Measurements from ENCODE around the gene DEFB114. TPM values are rescaled to one million over a fixed set of nuclear protein-coding genes. Genes with fewer than 3 reads are reported as not detected.

DEFB114 gene
- total RNA-seq, 1 donor from 2014 or later = not detected

DNA sequence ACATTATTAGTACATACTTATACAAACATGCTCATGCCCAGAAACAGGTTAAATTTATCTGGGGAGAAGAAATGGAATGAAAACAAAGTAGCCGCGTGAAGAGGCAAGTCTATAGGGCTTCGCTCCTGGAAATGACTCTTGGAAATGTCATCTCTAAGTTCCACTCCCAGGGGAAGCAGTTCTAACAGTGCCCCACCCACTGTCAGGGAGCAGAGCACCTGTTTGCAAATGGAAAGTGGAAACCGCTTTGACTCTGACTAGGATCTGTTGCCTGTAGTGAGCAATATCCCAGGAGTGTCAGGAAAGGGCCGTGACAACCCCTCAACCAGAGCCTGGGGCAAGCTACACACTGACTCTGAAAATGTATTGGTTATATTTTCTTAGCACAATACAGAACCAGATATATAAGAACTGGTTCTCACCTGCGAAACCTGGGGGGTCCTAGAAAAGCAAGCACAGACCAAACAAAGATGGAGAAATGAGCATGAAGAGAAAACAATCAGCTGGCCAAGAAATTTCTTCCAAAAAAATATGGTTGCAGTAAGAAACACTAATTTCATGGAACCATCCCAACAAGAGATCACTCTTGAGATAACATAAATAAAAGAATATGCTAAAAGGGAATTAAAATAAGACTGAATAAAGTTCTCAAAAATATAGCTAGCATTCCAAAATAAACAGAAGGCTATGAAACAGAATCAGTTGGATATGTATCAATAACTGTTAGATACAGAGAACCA lies 50.2 kb downstream of the DEFB114 start:
- Mint-ChIP-seq H3K9me3 (no peaks in the 10 kb centered on the region), H3K4me1 (ENCODE audit: unreplicated experiment) (peaks cover 4% of the 10 kb centered on the region), H3K27ac (no peak overlapping the region), H3K4me3 (no peak overlapping the region), H3K27me3 (no peaks in the 10 kb centered on the region), H3K36me3 (no peaks in the 10 kb centered on the region)
- no peak for DNase-seq (ENCODE audit: extremely low spot score, unreplicated experiment)
- no peak for TF ChIP-seq CTCF (conservative IDR thresholded peaks at IDR 0.05)

DNA sequence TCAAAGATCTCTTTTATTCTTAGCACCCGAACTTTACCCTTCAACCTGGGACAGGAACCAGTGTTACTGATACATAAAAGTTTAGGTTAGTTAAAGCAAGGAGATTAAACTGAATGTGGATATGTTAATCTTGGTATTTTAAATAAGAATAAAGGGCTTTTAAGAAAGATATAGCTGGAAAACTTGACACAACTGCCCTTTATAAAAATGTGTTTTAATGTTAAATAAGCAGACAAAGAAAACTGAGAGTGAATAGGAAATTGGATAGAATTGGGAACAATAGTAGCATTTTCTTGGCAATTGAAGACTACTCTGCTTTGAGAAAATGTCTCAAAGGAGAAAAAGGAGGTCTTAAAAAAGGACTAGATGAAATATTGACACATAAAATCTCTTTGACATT lies 51.8 kb downstream of the DEFB114 start:
- H3K36me3 Mint-ChIP-seq = no peaks in the 10 kb centered on the region
- no peak for TF ChIP-seq CTCF (conservative IDR thresholded peaks at IDR 0.05)
- no peaks in the 10 kb centered on the region for H3K27me3 Mint-ChIP-seq
- H3K4me3 Mint-ChIP-seq = no peak overlapping the region
- no peak overlapping the region for H3K27ac Mint-ChIP-seq
- H3K4me1 Mint-ChIP-seq (ENCODE audit: unreplicated experiment) = peaks cover 4% of the 10 kb centered on the region
- H3K9me3 Mint-ChIP-seq = no peaks in the 10 kb centered on the region
- no peak for DNase-seq (ENCODE audit: extremely low spot score, unreplicated experiment)

DNA sequence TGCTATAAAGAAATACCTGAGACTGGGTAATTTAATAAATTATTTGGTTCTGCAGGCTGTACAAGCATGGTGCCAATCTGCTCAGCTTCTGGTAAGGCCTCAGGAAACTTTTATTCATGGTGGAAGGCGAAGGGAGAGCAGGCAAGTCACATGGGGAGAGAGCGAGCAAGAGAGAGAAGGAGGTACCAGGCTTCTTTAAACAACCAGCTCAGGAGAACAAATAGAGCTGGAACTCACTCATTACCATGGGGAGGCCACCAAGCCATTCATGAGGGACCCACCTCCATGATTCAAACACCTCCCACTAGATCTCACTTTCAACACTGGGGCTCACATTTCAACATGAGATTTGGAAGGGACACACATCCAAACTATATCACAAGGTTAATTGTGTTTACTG lies 52.7 kb downstream of the DEFB114 start:
- Mint-ChIP-seq H3K27ac (no peak overlapping the region), H3K4me1 (ENCODE audit: unreplicated experiment) (peaks cover 4% of the 10 kb centered on the region), H3K9me3 (no peaks in the 10 kb centered on the region), H3K27me3 (no peaks in the 10 kb centered on the region), H3K4me3 (no peak overlapping the region), H3K36me3 (no peaks in the 10 kb centered on the region)
- DNase-seq (ENCODE audit: extremely low spot score, unreplicated experiment) = no peak
- no peak for TF ChIP-seq CTCF (conservative IDR thresholded peaks at IDR 0.05)

Other genes starting within 250 kb of the DEFB114 start
- gene CRISP3, start 219.8 kb downstream of the DEFB114 start, total RNA-seq (ENCODE audit: low replicate concordance) = 57.4 and 120 TPM in 2 replicates
- gene PGK2, start 176.9 kb downstream of the DEFB114 start, total RNA-seq (ENCODE audit: low replicate concordance) = not detected in 2 replicates
- gene CRISP1, start 97.6 kb downstream of the DEFB114 start, total RNA-seq (ENCODE audit: low replicate concordance) = not detected in 2 replicates
- not detected in 2 replicates for gene DEFB113, start 5.5 kb upstream of the DEFB114 start, total RNA-seq (ENCODE audit: low replicate concordance)
- gene DEFB110, start 57.8 kb upstream of the DEFB114 start, total RNA-seq (ENCODE audit: low replicate concordance) = not detected in 2 replicates
- not detected in 2 replicates for gene DEFB112, start 85.8 kb upstream of the DEFB114 start, total RNA-seq (ENCODE audit: low replicate concordance)

Data from type B pancreatic cell (in vitro differentiated cells).